ENCODE results near the gene CDKAL1. TPM values are rescaled to one million over a fixed set of nuclear protein-coding genes. Genes with fewer than 3 reads are reported as not detected.

The CDKAL1 gene
- total and polyA plus RNA-seq, 10 of the 15 experiments (the other 5 are each of a cell fraction or from before 2014, with no cell fraction given) = 10.7 to 26.9 (median 17.3) TPM

- ChIA-PET CTCF (interaction anchor here (1.3 to 2.5 kb wide), 2 partner anchors 19 to 800 kb away, joined by 3 to 12 read pairs; no protein-coding TSS in a partner anchor), SMC1A (ENCODE audit: uncharacterized antibody, unreplicated experiment) (interaction anchor here (1.5 to 2.5 kb wide), 2 partner anchors 50 to 225 kb away, joined by 4 to 15 read pairs; no protein-coding TSS in a partner anchor), RAD21 (ENCODE audit: unreplicated experiment) (no interaction called here), POLR2A (no interaction called here)
- H2AFZ ChIP-seq (ENCODE audit: control insufficient read depth, low read depth, low read length) = no peak overlapping the region
- H3K79me2 ChIP-seq (ENCODE audit: control insufficient read depth, insufficient read depth, low read length) = no peaks in the 10 kb centered on the region
- in situ Hi-C loops (cut with MboI) (no loop called here), intact Hi-C loops (cut with micrococcal nuclease; ENCODE audit: unreplicated experiment) (no loop called here)
- no peak for DNase-seq (ENCODE audit: low read depth, low spot score)
- WGBS (ENCODE audit: insufficient coverage, insufficient replicate concordance, low lambda C conversion rate, missing lambda C conversion rate) = 96% methylated on average over 3 of the region's 3 CpGs
- no peaks in the 10 kb centered on the region for H4K20me1 ChIP-seq (ENCODE audit: control insufficient read depth, insufficient read depth)
- H3K9ac ChIP-seq (ENCODE audit: control insufficient read depth, insufficient read depth, low read length) = no peak overlapping the region
- no peaks in the 10 kb centered on the region for H3K27me3 ChIP-seq (replicated peaks in 1 of 2; ENCODE audit: control insufficient read depth in 2 of 2, insufficient read depth in 2 of 2, low read length in 1 of 2)
- no TSS peak for BruUV-seq (replicated peaks)
- FAIRE-seq = no peak
- peaks cover 3% of the 10 kb centered on the region; the same call in 1 of the 2 replicates for H3K4me1 ChIP-seq (ENCODE audit: control insufficient read depth, insufficient read depth, low read length)
- no peak for ATAC-seq
- no peak for TF ChIP-seq BCLAF1 (IDR thresholded peaks at IDR 0.05)
- TF ChIP-seq RAD21 (IDR thresholded peaks at IDR 0.05; ENCODE audit: insufficient read depth, low read depth, low read length) = peak; percentile 43
- TF ChIP-seq HSF1 (IDR thresholded peaks at IDR 0.05; ENCODE audit: low read depth, low read length) = no peak
- TF ChIP-seq CTCF (IDR thresholded peaks at IDR 0.05 in 2 of 3, conservative IDR thresholded peaks at IDR 0.05 in 1 of 3; ENCODE audit: control insufficient read depth in 2 of 3, extremely low read depth in 1 of 3, insufficient read depth in 1 of 3, low read depth in 3 of 3, low read length in 3 of 3) = peak in 1 of 3 experiments; percentile 22; a peak in 1 of 6 replicates
- no peak overlapping the region for H3K4me2 ChIP-seq (ENCODE audit: control insufficient read depth, insufficient read depth)
- peaks cover 0 to 3% of the 10 kb centered on the region in 2 experiments; a peak in 1 of 4 replicates for H3K36me3 ChIP-seq (ENCODE audit: control insufficient read depth in 2 of 2, insufficient read depth in 2 of 2, low read length in 1 of 2)
- H3K9me3 ChIP-seq (replicated peaks; ENCODE audit: control insufficient read depth, insufficient read depth, low read length) = no peaks in the 10 kb centered on the region
- H3K27ac ChIP-seq (ENCODE audit: control insufficient read depth, insufficient read depth) = no peak overlapping the region
- no peak overlapping the region for H3K4me3 ChIP-seq
Observed at GRCh38 chr6:20789162-20789561, 254.9 kb downstream of the CDKAL1 start.
